ENCODE results near the gene AQP7.

- TF ChIP-seq CTCF (IDR thresholded peaks at IDR 0.05) (no peak), POLR2A (IDR thresholded peaks at IDR 0.05) (no peak)
Measured at GRCh38 chr9:33437205-33437604, 34.8 kb upstream of the AQP7 start.

Data from lower leg skin (tissue), 3 donors.